Measurements from ENCODE around the gene SCAF8. TPM values are rescaled to one million over a fixed set of nuclear protein-coding genes. Genes with fewer than 3 reads are reported as not detected.
"Not testable (repeated sequence)": the region's sequence is repeated elsewhere in the genome, so short reads cannot be mapped to it uniquely, and the experiment has no call there.

SCAF8 gene
- total and polyA plus RNA-seq, 2 of the 4 experiments (the other 2 are of a cell fraction) = 16.1 to 23.5 TPM

GRCh38 chr6:154715446-154715845 lies 17.8 kb upstream of the SCAF8 start:
- Histone ChIP-seq H3K23ac (ENCODE audit: low read depth, low read length) (no peak overlapping the region), H3K36me3 (ENCODE audit: control insufficient read depth, insufficient read depth, low read length) (no peaks in the 10 kb centered on the region), H3K18ac (ENCODE audit: low read depth, low read length) (no peak overlapping the region), H3K4me2 (ENCODE audit: low read depth, low read length) (no peak overlapping the region), H3K9ac (ENCODE audit: low read depth, low read length) (no peak overlapping the region), H3K79me1 (ENCODE audit: low read depth in 1 of 2, low read length in 2 of 2) (no peaks in the 10 kb centered on the region), H4K8ac (ENCODE audit: low read depth in 2 of 2, low read length in 2 of 2) (no peak overlapping the region), H3K27me3 (ENCODE audit: control insufficient read depth, insufficient read depth, low read length) (peaks cover 9% of the 10 kb centered on the region), H3K14ac (replicated peaks; ENCODE audit: low read depth, low read length) (no peak overlapping the region), H4K20me1 (ENCODE audit: insufficient read depth, low read length) (no peaks in the 10 kb centered on the region), H3K27ac (ENCODE audit: insufficient read depth, low read length) (no peak overlapping the region), H4K91ac (ENCODE audit: insufficient read depth, low read depth, low read length) (no peak overlapping the region), H3K4ac (ENCODE audit: low read depth, low read length) (no peak overlapping the region), H2AFZ (replicated peaks; ENCODE audit: low read length, poor library complexity) (no peak overlapping the region), H2AK9ac (replicated peaks; ENCODE audit: low read depth, low read length, poor library complexity) (no peak overlapping the region), H3K4me1 (ENCODE audit: control insufficient read depth, insufficient read depth, low read length) (0 out of 2 replicates have a peak, but pooled peaks cover 1% of the 10 kb centered on the region), H3K9me1 (ENCODE audit: insufficient read depth, low read length) (no peaks in the 10 kb centered on the region), H3K9me3 (ENCODE audit: control insufficient read depth, insufficient read depth, low read length) (peaks cover 8% of the 10 kb centered on the region), H2BK5ac (ENCODE audit: low read depth, low read length, poor library complexity, severe bottlenecking) (no peak overlapping the region), H3K56ac (ENCODE audit: extremely low read depth, insufficient read depth, low read length) (no peak overlapping the region), H2BK15ac (ENCODE audit: low read depth, low read length) (no peak overlapping the region), H2BK120ac (ENCODE audit: low read depth, low read length) (no peak overlapping the region), H4K5ac (ENCODE audit: low read depth, low read length) (no peak overlapping the region), H3K4me3 (ENCODE audit: insufficient read depth, low read depth, low read length) (no peak overlapping the region), H2AK5ac (ENCODE audit: low read depth, low read length) (no peak overlapping the region), H2BK20ac (ENCODE audit: low read depth, low read length) (no peak overlapping the region)
- DNase-seq (no peak), ATAC-seq (ENCODE audit: low read depth) (no peak)
- ChIA-PET CTCF (no interaction called here), POLR2A (ENCODE audit: unreplicated experiment) (no interaction called here)
- no CpG with 5 or more reads among the region's 1 CpG for WGBS, 2 experiments (ENCODE audit: extremely low coverage in 2 of 2, insufficient read length in 1 of 2)
- dilution Hi-C loops (cut with HindIII; ENCODE audit: low sequenced_read_pairs, unreplicated experiment) (no loop called here), in situ Hi-C loops (cut with MboI; ENCODE audit: low sequenced_read_pairs) (no loop called here), intact Hi-C loops (cut with micrococcal nuclease) (no loop called here)
- BruUV-seq (replicated peaks) = no TSS peak
- TF ChIP-seq BHLHE40 (IDR thresholded peaks at IDR 0.05; ENCODE audit: low read depth, low read length) (no peak), RAD21 (IDR thresholded peaks at IDR 0.05; ENCODE audit: low read length) (no peak), CHD1 (IDR thresholded peaks at IDR 0.05; ENCODE audit: low read depth, low read length) (no peak), MXI1 (IDR thresholded peaks at IDR 0.05; ENCODE audit: borderline replicate concordance, low read depth, low read length) (no peak), FOS (IDR thresholded peaks at IDR 0.05; ENCODE audit: low read depth, low read length) (no peak)

GRCh38 chr6:154716350-154716749 lies 16.9 kb upstream of the SCAF8 start:
- WGBS, 2 experiments (ENCODE audit: extremely low coverage in 2 of 2, insufficient read length in 1 of 2) = no CpG with 5 or more reads among the region's 8 CpGs
- H3K27ac ChIP-seq (ENCODE audit: insufficient read depth, low read length); H4K8ac ChIP-seq (ENCODE audit: low read depth in 2 of 2, low read length in 2 of 2); CTCF ChIA-PET; H3K79me1 ChIP-seq (ENCODE audit: low read depth in 1 of 2, low read length in 2 of 2); H3K36me3 ChIP-seq (ENCODE audit: control insufficient read depth, insufficient read depth, low read length); H2BK20ac ChIP-seq (ENCODE audit: low read depth, low read length); H3K18ac ChIP-seq (ENCODE audit: low read depth, low read length); H4K20me1 ChIP-seq (ENCODE audit: insufficient read depth, low read length); H2AK9ac ChIP-seq (replicated peaks; ENCODE audit: low read depth, low read length, poor library complexity); H3K4me3 ChIP-seq (ENCODE audit: insufficient read depth, low read depth, low read length); in situ Hi-C loops (cut with MboI; ENCODE audit: low sequenced_read_pairs); BruUV-seq (replicated peaks); H3K9ac ChIP-seq (ENCODE audit: low read depth, low read length); H3K14ac ChIP-seq (replicated peaks; ENCODE audit: low read depth, low read length); POLR2A ChIA-PET (ENCODE audit: unreplicated experiment); H3K56ac ChIP-seq (ENCODE audit: extremely low read depth, insufficient read depth, low read length); H4K91ac ChIP-seq (ENCODE audit: insufficient read depth, low read depth, low read length); H3K9me1 ChIP-seq (ENCODE audit: insufficient read depth, low read length); H3K4me1 ChIP-seq (ENCODE audit: control insufficient read depth, insufficient read depth, low read length); H2BK15ac ChIP-seq (ENCODE audit: low read depth, low read length); DNase-seq; H2BK5ac ChIP-seq (ENCODE audit: low read depth, low read length, poor library complexity, severe bottlenecking); H2AFZ ChIP-seq (replicated peaks; ENCODE audit: low read length, poor library complexity); H3K4me2 ChIP-seq (ENCODE audit: low read depth, low read length); intact Hi-C loops (cut with micrococcal nuclease); H3K23ac ChIP-seq (ENCODE audit: low read depth, low read length); H3K4ac ChIP-seq (ENCODE audit: low read depth, low read length); H3K27me3 ChIP-seq (ENCODE audit: control insufficient read depth, insufficient read depth, low read length); H4K5ac ChIP-seq (ENCODE audit: low read depth, low read length); H2BK120ac ChIP-seq (ENCODE audit: low read depth, low read length); H2AK5ac ChIP-seq (ENCODE audit: low read depth, low read length); dilution Hi-C loops (cut with HindIII; ENCODE audit: low sequenced_read_pairs, unreplicated experiment); ATAC-seq (ENCODE audit: low read depth): not testable (repeated sequence)
- H3K9me3 ChIP-seq (ENCODE audit: control insufficient read depth, insufficient read depth, low read length) = peaks cover 11% of the 10 kb centered on the region
